ENCODE data around the gene TCEAL5. TPM values are rescaled to one million over a fixed set of nuclear protein-coding genes. Genes with fewer than 3 reads are reported as not detected.

TCEAL5 gene
- total and polyA plus RNA-seq, 2 of the 8 experiments (the other 6 are each of a cell fraction or from before 2014, with no cell fraction given): 0.17 to 6.6 TPM

- peak overlapping the region; percentile 88 for H2AFZ ChIP-seq (ENCODE audit: low read length)
- no peaks in the 10 kb centered on the region for H4K20me1 ChIP-seq (replicated peaks in 1 of 2; ENCODE audit: control insufficient read depth in 1 of 2, insufficient read depth in 2 of 2, low read length in 2 of 2)
- no peak overlapping the region for H3K56ac ChIP-seq (replicated peaks; ENCODE audit: insufficient read length, low read depth, low read length)
- H3K79me1 ChIP-seq (ENCODE audit: low read depth, low read length): no peaks in the 10 kb centered on the region
- H3K9me3 ChIP-seq (ENCODE audit: insufficient read depth in 2 of 2, low read depth in 1 of 2, low read length in 1 of 2): no peaks in the 10 kb centered on the region
- ChIA-PET POLR2A (ENCODE audit: partially characterized antibody) (interaction anchor here (0.6 to 1.9 kb wide), 7 partner anchors 16 to 179 kb away, joined by 3 to 8 read pairs (median 4); partner anchors contain the start of genes TCEAL7 and TCEAL9), CTCF (ENCODE audit: partially characterized antibody) (interaction anchor here (0.9 kb wide), 1 partner anchor 179 kb away, joined by 4 read pairs; no protein-coding TSS in a partner anchor)
- no peak overlapping the region for H3K4ac ChIP-seq (replicated peaks; ENCODE audit: insufficient read length, low read depth, low read length)
- FAIRE-seq (no peak), DNase-seq (ENCODE audit: low read depth in 1 of 2, low spot score in 2 of 2) (no peak)
- H2BK20ac ChIP-seq (ENCODE audit: low read length): no peak overlapping the region
- H4K91ac ChIP-seq (replicated peaks; ENCODE audit: insufficient read length, low read length): no peak overlapping the region
- H3K4me1 ChIP-seq (replicated peaks in 1 of 4; ENCODE audit: control insufficient read depth in 3 of 4, insufficient read depth in 4 of 4, low read length in 3 of 4): no peaks in the 10 kb centered on the region
- H2BK12ac ChIP-seq (ENCODE audit: low read depth, low read length): no peak overlapping the region
- H3K4me3 ChIP-seq (ENCODE audit: extremely low read depth in 1 of 4, insufficient read depth in 2 of 4, low read depth in 3 of 4, low read length in 4 of 4): peak overlapping the region in 1 of 4 experiments; percentile 92; a peak in 2 of 8 replicates
- H4K8ac ChIP-seq (ENCODE audit: extremely low read depth, insufficient read depth, low read length): no peak overlapping the region
- H3K23me2 ChIP-seq (ENCODE audit: low read depth, low read length): no peaks in the 10 kb centered on the region; the same call in 1 of the 2 replicates
- no peak overlapping the region for H3K14ac ChIP-seq (ENCODE audit: insufficient read length)
- H2BK5ac ChIP-seq (ENCODE audit: low read depth, low read length): no peak overlapping the region
- peak overlapping the region; percentile 49 to 50; a peak in 3 of 4 replicates for H3K4me2 ChIP-seq (ENCODE audit: insufficient read depth in 1 of 2, low read depth in 2 of 2, low read length in 2 of 2)
- no peak overlapping the region for H2BK15ac ChIP-seq (ENCODE audit: low read length)
- 63% methylated on average over 2 of the region's 3 CpGs; no CpG with 5 or more reads in 1 of the 2 experiments for WGBS, 2 experiments (ENCODE audit: extremely low coverage in 1 of 2, insufficient coverage in 1 of 2, insufficient read length in 1 of 2, insufficient replicate concordance in 2 of 2, low coverage in 1 of 2, low lambda C conversion rate in 2 of 2, missing lambda C conversion rate in 1 of 2)
- H3K27me3 ChIP-seq (replicated peaks in 1 of 4; ENCODE audit: control insufficient read depth in 3 of 4, extremely low read depth in 1 of 4, insufficient read depth in 3 of 4, low read length in 3 of 4): no peaks in the 10 kb centered on the region
- no peak overlapping the region for H2AK5ac ChIP-seq (ENCODE audit: low read depth, low read length)
- H3K36me3 ChIP-seq (ENCODE audit: control insufficient read depth in 2 of 4, insufficient read depth in 4 of 4, low read length in 3 of 4): peaks cover 0 to 6% (median 0%) of the 10 kb centered on the region in 4 experiments; a peak in 1 of 8 replicates
- H3K23ac ChIP-seq (ENCODE audit: insufficient read length): no peak overlapping the region
- H2BK120ac ChIP-seq (replicated peaks; ENCODE audit: low read depth, low read length): no peak overlapping the region
- no peak overlapping the region for H3K9ac ChIP-seq (replicated peaks in 1 of 4; ENCODE audit: extremely low read depth in 1 of 4, low read depth in 3 of 4, low read length in 3 of 4)
- H3K18ac ChIP-seq (ENCODE audit: extremely low read depth, low read length): no peak overlapping the region
- no peaks in the 10 kb centered on the region for H3K79me2 ChIP-seq (ENCODE audit: control insufficient read depth in 1 of 2, insufficient read depth in 2 of 2, low read length in 2 of 2)
- H4K5ac ChIP-seq (ENCODE audit: insufficient read length, low read depth, low read length): no peak overlapping the region
- H3K27ac ChIP-seq (ENCODE audit: low read depth, low read length): no peak overlapping the region
- TF ChIP-seq NRF1 (IDR thresholded peaks at IDR 0.05; ENCODE audit: low read depth, low read length): no peak
- TF ChIP-seq SIN3A (conservative IDR thresholded peaks at IDR 0.05 in 1 of 2, IDR thresholded peaks at IDR 0.05 in 1 of 2; ENCODE audit: low read depth in 1 of 2, low read length in 2 of 2): no peak
- no peak for TF ChIP-seq EGR1 (IDR thresholded peaks at IDR 0.05; ENCODE audit: borderline replicate concordance, low read depth, low read length)
- TF ChIP-seq, protein P1, sequence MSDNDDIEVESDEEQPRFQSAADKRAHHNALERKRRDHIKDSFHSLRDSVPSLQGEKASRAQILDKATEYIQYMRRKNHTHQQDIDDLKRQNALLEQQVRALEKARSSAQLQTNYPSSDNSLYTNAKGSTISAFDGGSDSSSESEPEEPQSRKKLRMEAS (IDR thresholded peaks at IDR 0.05): no peak
- no peak for TF ChIP-seq RAD21 (IDR thresholded peaks at IDR 0.05 in 1 of 2, conservative IDR thresholded peaks at IDR 0.05 in 1 of 2; ENCODE audit: low read depth in 2 of 2, low read length in 2 of 2)
- no peak for TF ChIP-seq TEAD4 (IDR thresholded peaks at IDR 0.05; ENCODE audit: low read depth, low read length)
- TF ChIP-seq RXRA (IDR thresholded peaks at IDR 0.05; ENCODE audit: insufficient read depth, low read depth, low read length): no peak
- no peak for TF ChIP-seq TCF12 (IDR thresholded peaks at IDR 0.05; ENCODE audit: low read depth, low read length)
- TF ChIP-seq TAF7 (optimal IDR thresholded peaks at IDR 0.05; ENCODE audit: borderline replicate concordance, low read depth, low read length): no peak
- no peak for TF ChIP-seq ATF2 (IDR thresholded peaks at IDR 0.05; ENCODE audit: low read length)
- TF ChIP-seq SUZ12 (IDR thresholded peaks at IDR 0.05; ENCODE audit: low read length): no peak
- TF ChIP-seq TAF1 (IDR thresholded peaks at IDR 0.05; ENCODE audit: low read depth, low read length): no peak
These were observed 34.8 kb upstream of the TCEAL5 start for GRCh38 chrX:103311399-103311780.
